Cerebellar cortex (tissue), 1 donor: ENCODE data around the gene CLDN15.

Source experiments
- DNase-seq: peaks from one replicate; pipeline ENCODE4 v3.0.0-alpha.2; 2015; ENCODE audit warnings: low spot score

Gene CLDN15

DNA sequence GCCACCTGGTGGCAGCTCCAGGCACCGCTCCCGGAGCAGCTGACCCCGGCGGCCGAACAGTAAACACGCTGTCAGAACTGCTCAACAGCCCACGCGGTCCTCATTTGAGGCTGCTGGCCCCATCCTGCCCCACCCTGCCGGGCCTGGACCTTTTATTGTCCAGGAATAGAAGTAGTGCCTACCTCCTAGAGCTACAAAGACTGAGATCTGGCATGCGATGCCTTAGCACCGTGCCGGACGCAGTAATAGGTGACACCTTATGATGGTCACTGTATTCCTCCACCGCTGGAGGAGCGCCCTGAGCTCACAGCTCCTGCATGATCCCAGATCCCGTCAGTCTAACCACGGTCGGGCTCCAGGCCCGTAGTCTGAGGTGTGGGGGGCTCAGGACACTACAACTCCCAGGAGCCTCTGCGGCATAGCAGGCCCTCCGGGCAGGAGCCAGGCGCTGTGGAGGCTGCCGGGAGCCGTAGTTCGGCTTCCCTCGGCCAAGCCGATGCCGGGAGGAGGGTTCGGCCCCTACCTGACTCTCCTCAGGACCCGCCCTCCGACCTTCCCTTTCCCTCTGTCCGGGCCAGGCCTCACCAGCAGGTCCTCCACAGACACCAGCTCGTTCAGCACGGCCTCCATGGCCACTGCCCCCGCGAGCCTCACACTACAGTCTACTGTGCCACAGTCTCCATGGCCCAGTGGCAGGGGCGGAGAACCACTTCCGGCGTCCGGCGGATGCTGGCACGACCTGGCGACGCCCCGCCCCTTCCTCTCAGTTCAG, 7.0 kb upstream of the CLDN15 start, which contains the start of gene FIS1:
Gene FIS1, minus strand, starts transcription at position 707 of the 772 bp plus-strand sequence. Its CDS starts 77 bp downstream, at position 630.
- peak; percentile 96 for DNase-seq

GRCh38 chr7:101243646-101244374, 6.2 kb upstream of the CLDN15 start:
- DNase-seq, result no peak

GRCh38 chr7:101241443-101242349, 4.1 kb upstream of the CLDN15 start:
- no peak for DNase-seq

DNA sequence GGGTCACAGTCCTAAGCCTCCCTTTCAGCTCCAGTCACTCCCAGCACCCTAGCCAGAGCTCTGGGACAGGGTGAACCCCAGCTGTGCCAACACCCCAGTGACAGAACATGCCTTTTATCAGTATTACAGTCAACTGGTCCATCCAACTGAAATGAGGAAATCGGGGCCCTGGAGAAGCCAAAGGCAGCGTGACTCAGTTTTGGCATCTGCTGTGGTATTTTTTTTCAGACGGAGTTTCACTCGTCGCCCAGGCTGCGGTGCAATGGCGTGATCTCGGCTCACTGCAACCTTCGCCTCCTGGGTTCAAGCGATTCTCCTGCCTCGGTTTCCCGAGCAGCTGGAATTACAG, 3.4 kb upstream of the CLDN15 start:
- no peak for DNase-seq

DNA sequence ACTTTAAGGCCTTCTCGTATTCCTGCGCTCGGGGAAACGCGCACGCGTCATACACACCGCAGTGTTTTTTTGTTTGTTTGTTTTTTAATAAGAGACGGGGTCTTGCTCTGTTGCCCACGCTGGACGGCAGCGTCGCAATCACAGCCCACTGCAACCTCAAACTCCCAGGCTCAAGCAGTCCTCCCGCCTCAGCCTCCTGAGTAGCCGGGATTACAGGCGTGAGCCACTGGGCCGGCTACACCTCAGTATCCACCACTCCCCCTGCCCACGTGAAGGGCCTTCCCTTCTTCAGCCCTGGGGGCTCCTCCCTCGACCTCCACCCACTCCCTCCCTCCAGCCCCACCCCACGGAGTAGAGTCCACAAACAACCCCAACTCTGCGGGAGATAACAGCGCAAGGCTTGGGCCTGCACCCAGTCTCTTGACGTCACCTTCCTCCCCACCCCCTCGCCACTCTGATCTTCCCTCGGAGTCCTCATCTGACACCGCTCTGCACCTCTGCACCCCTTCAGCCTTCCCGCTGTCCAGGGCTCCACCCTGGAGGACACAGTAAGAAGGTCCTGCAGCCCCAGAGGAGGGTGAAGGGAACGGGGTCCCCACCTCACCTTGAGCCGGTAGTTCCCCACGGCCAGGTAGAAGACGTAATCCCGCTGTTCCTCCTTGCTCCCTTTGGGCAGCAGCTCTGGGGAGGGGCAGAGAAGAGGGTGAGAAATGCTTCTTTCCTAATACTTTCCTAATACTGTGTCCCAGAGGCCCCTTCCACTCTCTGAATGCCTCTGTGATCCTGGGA, 2.8 kb upstream of the CLDN15 start:
- DNase-seq, result no peak

DNA sequence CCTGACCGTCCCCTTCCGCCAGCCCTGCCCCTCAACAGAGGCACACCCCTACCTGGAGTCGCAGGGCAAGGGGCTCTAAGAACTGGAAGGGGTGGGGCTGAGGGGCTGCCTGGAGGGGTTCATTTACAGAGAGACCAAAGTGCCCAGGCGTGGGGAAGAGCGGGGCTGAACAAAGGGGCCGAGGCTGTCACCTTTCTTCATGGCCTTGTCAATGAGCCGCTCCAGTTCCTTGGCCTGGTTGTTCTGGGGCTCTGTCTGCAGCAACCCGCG, 2.3 kb upstream of the CLDN15 start:
- no peak for DNase-seq

- no peak for DNase-seq
Observed at GRCh38 chr7:101239191-101239950, 1.8 kb upstream of the CLDN15 start.

DNA sequence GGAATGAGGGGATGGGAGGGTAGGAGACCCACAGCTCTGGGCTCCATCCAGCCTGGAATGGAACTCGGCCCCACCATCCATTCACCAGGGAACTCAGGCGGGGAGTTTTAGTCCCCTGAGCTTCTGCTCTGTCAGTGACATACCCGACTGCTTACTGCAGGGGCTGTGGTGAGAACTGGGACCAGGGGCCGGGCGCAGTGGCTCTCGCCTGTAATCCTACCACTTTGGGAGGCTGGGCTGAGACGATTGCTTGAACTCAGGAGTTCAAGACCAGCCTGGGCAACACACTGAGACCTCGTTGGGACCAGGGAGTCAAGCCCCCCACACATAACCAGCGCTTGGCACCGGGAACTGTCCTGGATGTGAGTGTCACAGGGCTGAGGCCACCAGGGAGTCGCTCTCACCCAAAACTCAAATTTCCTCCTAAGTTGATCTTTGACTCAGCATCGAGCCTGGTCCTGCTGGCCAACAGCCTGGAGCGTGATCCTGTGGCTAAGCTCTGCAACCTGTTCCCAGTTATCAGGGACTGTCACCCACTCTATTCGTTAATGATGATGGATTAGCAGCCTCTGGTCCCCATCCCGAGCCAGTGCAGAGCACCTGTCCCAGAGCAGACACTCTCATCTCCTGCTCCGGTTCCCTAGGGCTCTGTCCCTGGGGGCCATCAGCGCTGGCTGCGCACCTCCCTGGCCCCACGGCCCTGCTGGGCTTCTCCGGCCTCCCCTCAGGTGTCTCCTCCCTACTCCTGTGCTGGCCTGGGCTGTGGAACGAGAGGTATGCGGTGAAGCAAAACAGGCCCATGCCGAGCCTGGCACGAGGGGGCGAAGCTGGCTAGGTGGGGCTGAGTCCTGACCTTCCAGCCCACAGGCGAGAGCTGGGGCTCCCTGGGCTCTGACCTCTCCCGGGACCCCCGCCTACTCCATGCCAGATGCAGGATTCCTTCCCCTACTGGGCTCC, 902 bp upstream of the CLDN15 start:
- DNase-seq, result no peak

DNA sequence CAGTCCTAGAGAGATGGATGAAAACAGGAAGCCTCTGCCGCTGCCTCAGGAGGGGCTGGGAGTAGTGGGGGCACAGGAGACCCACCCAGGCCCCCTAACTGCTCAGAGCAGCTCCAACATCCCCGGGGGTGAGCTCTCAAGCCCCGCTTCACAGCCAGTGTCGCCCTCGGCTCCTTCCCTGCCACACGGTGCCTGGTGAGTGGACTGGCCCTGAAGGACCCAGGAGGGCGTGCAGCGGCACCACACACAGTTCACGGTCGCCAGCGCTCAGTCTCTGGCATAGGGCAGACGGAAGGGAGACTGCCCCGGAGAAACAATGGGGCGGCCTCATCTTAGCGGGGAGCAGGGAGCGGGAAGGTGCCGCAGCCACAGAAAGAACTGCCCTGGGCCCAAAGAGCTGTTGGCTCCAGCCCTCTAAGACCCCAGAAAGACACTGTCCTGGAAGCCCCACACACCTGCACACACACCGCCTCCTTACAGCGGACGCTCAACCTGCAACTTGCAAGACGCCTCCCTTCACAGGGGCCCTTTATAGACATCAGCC, 1.2 kb downstream of the CLDN15 start:
- DNase-seq, result no peak

GRCh38 chr7:101235522-101235921, 2.1 kb downstream of the CLDN15 start:
- no peak for DNase-seq

DNA sequence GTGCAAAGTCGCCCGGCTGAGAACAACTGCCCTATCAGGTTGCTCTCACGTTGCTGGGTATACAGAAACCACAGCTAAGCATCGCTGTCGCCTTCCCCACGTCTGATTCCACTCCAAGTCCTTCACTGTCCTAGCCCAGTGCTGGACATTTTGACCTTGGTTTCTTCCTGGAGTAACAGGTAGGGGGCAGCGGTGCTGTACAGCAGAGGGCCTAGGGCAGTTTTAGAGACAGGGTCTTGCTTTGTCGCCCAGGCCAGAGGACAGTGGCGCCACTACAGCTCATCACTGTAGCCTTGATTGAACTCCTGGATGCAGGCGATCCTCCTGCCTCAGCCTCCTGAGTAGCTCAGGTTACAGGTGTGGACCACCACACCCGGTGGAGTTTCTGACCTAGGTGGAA, 2.6 kb downstream of the CLDN15 start:
- DNase-seq, result peak; percentile 34

GRCh38 chr7:101234636-101235035, 3.0 kb downstream of the CLDN15 start:
- DNase-seq, result no peak

GRCh38 chr7:101233907-101234547, 3.6 kb downstream of the CLDN15 start:
- DNase-seq, result no peak

GRCh38 chr7:101232141-101232850, 5.3 kb downstream of the CLDN15 start:
- DNase-seq, result peak; percentile 33

DNA sequence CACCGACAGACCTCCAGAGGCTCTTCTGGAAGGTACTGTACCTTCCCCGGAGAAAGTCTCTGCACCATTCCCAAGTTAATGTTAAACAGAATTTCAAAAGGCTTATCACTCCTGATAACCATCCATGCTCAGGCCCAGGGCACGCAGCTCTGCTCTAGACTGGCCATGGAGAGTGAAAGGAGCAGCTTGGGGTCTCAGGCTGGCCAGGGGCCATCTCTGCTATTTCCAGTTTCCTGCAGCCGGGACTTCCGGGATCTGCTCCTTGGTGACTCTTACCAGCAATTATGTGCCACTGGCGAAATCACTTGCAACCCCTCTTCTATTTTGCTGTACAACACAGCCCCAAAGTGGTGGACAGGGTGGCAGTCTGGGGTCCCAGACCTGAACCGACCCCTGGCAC, 6.0 kb downstream of the CLDN15 start:
- no peak for DNase-seq

DNA sequence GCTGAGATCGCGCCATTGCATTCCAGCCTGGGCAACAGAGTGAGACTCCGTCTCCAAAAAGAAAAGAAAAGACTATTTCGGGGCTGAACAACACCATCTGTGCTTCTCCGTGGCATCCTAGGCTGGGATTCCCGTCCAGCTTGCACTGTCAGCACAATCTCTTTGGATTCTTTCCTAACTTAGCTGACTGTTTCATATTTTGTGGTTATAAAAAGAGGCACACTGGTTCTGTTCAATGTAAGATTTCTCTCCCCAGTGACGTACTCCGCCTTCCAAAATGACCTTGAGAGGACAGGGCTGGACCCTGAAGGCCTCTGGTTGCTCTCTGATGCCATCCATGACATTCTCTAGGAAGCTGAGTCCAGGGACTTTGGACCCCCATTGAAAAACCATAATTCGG, 10.9 kb downstream of the CLDN15 start:
- peak; percentile 40 for DNase-seq

DNA sequence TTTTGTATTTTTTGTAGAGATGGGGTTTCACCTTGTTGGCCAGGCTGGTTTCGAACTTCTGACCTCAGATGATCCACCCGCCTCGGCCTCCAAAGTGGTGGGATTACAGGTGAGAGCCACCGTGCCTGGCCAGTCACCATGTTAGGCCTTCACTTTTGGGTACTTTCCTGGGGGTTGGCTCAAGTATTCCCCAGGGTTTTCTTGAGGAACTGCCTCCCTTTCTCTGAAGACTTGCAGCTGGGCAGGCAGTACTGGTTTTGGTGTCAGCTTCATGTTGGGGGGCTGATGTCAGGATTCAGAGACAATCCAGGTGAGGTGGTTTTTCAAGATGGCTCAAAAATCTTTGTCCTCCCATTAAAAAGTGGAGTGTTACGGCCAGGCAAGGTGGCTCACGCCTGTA, 12.0 kb downstream of the CLDN15 start:
- no peak for DNase-seq

DNA sequence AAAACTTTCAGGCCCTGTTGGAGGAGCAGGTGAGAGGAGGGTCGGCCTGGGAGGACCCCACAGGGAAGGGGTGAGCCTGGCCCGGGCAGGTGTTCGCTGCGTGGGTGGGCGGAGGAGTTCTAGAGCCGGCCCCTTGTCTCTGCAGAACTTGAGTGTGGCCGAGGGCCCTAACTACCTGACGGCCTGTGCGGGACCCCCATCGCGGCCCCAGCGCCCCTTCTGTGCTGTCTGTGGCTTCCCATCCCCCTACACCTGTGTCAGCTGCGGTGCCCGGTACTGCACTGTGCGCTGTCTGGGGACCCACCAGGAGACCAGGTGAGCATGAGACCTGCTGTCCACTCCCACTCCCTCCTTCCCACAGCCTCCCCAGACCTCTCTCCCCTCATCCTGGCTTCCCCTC, 14.1 kb downstream of the CLDN15 start:
- no peak for DNase-seq
